ENCODE results near the gene ANKRD66.

Gene ANKRD66

DNA sequence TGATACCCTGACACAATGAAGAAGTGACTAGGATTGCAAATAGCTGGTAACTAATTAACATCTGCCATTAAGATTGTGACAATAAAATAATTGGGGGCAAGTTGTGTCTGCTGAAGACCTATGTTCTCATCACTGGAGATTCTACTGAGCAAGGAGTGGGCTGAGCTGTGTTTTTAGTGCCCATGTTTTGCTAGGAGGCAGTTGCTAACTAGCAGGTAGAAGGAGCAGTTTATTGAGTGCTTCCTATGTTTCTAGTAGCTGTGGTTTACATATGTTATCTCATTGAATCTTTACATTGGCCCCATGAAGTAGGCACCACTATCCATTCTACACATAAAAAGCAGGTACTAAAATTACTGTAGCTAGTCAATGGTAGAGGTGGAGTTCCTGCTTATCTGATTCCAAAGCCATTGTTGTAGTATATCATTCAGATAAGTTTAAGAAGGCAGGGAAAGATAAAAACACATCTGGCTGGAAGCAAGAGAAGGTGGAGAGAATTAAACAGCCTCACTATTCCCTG lies 43.7 kb downstream of the ANKRD66 start:
- no peak for DNase-seq (ENCODE audit: low read depth)

DNA sequence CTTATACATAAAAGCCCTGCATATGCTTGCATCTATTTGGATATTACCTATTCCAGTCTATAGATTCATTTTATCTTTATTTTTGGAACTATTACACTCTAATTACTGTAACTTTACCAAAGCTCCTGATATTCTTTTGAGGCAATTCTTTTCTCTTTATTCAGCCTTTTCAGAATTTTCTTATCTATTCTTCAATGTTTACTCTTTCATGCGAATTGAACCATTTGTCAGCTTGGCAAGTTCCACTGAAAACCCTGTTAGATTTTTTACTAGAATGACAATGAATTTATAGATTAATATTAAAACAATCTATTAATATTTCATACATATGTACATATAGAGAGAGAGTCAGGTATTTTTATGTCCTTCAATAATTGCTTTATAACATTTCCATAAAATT lies 45.9 kb downstream of the ANKRD66 start:
- DNase-seq (ENCODE audit: low read depth), result no peak

GRCh38 chr6:46793138-46793537 lies 46.4 kb downstream of the ANKRD66 start, which contains the start of gene MEP1A:
MEP1A (plus strand) TSS chr6:46793389; CDS start chr6:46793399, 10 bp downstream.
- DNase-seq (ENCODE audit: low read depth), result no peak

DNA sequence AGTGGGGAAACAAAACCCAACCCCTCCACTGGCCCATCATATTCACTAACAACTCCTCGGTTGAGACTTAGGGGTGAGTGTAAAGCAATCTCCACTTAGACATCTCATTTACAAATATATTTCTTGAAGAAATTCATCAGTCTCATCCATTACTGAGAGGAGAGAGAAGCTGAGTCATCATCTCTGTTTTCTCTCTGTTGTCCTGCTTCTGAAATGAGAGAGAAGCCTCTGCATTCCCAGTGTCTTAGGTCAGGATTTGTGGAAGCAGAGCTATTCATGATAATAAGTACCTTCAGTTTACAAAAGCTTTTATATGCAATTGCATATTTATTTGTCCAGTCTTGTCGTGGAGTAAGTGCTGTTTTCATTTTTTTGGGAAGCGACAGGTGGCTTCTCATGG lies 47.3 kb downstream of the ANKRD66 start:
- DNase-seq (ENCODE audit: low read depth), result no peak

GRCh38 chr6:46795816-46796215 lies 49.1 kb downstream of the ANKRD66 start:
- DNase-seq (ENCODE audit: low read depth), result no peak

DNA sequence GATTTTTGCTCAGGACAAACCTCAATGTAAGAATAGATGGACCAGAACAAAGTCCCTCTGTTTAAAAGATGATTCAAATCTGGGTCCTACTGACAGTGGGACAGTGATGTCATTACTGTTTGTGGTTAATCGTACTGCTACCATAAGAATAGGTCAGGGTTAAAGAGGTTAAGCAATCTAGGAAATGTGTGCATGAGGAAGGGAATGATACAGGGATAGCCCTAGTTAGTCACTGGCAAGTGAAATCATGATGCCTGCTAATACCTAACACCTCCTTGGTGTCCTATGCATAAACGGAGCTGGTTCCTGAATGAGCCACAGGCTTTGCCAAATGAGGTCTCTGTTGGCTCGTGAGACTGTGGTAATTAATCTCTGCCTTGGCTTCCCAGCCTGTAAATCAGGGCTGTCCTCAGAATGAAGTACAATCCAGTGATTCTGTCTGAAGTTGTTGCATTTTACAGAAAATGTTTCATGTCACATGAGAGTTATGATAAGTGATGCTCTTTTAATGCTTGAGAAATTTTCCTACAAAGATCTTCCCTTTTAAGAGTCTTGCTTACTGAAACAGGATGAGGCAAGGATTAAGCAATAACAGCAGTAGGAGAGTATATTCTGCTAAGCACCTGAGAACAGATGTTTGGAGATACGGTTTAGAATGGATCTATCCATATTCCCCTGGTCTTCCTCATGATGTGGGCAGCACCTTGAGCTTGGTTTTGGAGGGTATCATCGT lies 50.3 kb downstream of the ANKRD66 start:
- DNase-seq (ENCODE audit: low read depth), result no peak

DNA sequence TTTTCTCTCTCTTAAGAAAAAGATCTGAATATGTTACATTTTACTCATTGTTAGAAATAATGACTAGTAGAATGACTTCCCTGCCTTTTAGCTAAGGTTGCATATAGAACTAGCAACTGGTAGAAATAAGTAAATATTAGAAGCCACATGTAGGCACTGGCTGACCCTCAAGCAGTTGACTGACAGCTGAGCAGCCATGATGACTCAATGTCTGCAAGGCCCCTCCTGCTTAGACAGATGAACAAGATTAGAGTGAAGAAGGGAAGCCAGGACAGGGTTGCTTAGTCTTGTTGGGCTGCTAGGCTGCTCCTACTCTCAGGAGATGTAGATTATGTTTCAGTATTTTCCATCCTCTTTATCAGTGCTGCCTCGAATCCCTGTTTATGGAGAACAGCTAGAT lies 52.9 kb downstream of the ANKRD66 start:
- DNase-seq (ENCODE audit: low read depth), result no peak

DNA sequence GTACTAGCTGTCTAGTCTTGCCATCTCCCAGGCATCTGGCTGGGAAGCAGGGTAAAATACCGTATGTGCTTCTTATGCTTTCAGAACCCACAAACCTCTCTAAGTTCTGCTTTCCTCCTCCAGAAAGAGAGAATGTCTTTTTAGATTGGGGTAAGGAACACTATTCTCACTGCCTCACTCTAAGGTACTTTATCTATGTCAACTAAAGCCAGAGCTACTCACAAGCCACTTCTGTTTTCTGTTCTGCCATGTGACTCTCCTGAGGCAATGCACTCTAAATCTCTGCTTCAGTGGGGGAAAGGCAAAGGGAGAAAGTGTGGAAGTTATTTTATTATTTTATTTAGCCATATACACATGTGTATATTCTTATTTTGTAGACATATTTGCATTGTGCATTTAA lies 62.1 kb downstream of the ANKRD66 start:
- DNase-seq (ENCODE audit: low read depth), result no peak

Data from stimulated activated CD8-positive, alpha-beta memory T cell treated with anti-CD3 and anti-CD28 coated beads, Interleukin-4, amount 100 ng/mL, for 24 hours (primary cell).